GM12878 (cell line): Measurements from ENCODE around the gene JMJD7. TPM values are rescaled to one million over a fixed set of nuclear protein-coding genes. Genes with fewer than 3 reads are reported as not detected.

ENCODE experiments used
- ATAC-seq: fragments of 200-7000 bp; cut with Tn5 transposase; 3 replicates; pipeline ENCODE4 v1.9.1; 2020; ENCODE audit warnings: mild to moderate bottlenecking, moderate library complexity
- BruUV-seq: library from RNA; stranded (reverse); fragments of 400-500 nt; replicated peaks from 2 replicates; lab custom pipeline; 2021; lab: Mats Ljungman, UMichigan
- CTCF ChIA-PET: fragments of 300-600 bp; sonication (Branson Sonifier 250); formaldehyde crosslinking; extraction: SDS; loops from one replicate; lab custom pipeline; 2021; ENCODE audit warnings: inconsistent platforms; lab: Yijun Ruan, JAX
- POLR2A ChIA-PET: fragments of 350-600 bp; formaldehyde crosslinking; extraction: SDS; loops from one replicate; lab custom pipeline; 2021; ENCODE audit warnings: inconsistent platforms; lab: Charles Lee
- RAD21 ChIA-PET: fragments of 300-600 bp; sonication (Branson Sonifier 250); formaldehyde crosslinking; loops from one replicate; lab custom pipeline; 2023; ENCODE audit warnings: antibody characterized with exemption; ENCODE audit not compliant: unreplicated experiment; lab: Charles Lee
- SMC1A ChIA-PET: fragments of 300-600 bp; sonication (Branson Sonifier 250); formaldehyde crosslinking; loops from one replicate; lab custom pipeline; 2023; ENCODE audit not compliant: unreplicated experiment, uncharacterized antibody; lab: Charles Lee
- DNase-seq: peaks from one replicate; pipeline ENCODE4 v3.0.0-alpha.2; 2011; ENCODE audit warnings: low read depth, low spot score
- FAIRE-seq: peaks from 3 replicates; lab custom pipeline; 2011; peaks lifted over from hg19 to GRCh38; lab: Jason Lieb, UNC
- H2AFZ ChIP-seq: 2 replicates; pipeline ENCODE4 v1.6.0; 2011; ENCODE audit warnings: low read depth, low read length, control low read depth; ENCODE audit not compliant: control insufficient read depth
- H3K27ac ChIP-seq: 2 replicates; pipeline ENCODE4 v1.5.1; 2011; ENCODE audit warnings: control low read depth; ENCODE audit not compliant: control insufficient read depth, insufficient read depth
- H3K27me3 ChIP-seq, 2 experiments: replicated peaks in 1 of 2; 2 replicates each; pipeline versions ENCODE4 v1.6.0 to v1.6.1; 2011; ENCODE audit warnings: low read length in 1 of 2; ENCODE audit not compliant: control insufficient read depth in 2 of 2, insufficient read depth in 2 of 2
- H3K36me3 ChIP-seq, 2 experiments: 2 replicates each; pipeline ENCODE4 v1.5.1; 2011; ENCODE audit warnings: low read length in 1 of 2; ENCODE audit not compliant: control insufficient read depth in 2 of 2, insufficient read depth in 2 of 2
- H3K4me1 ChIP-seq: 2 replicates; pipeline ENCODE4 v1.6.1; 2011; ENCODE audit warnings: mild to moderate bottlenecking, low read length, moderate library complexity, mixed read lengths; ENCODE audit not compliant: control insufficient read depth, insufficient read depth
- H3K4me2 ChIP-seq: 2 replicates; pipeline ENCODE4 v1.6.0; 2011; ENCODE audit warnings: control low read depth; ENCODE audit not compliant: control insufficient read depth, insufficient read depth
- H3K4me3 ChIP-seq: fragments of 200-600 bp; sonication (generic); 2 replicates; pipeline ENCODE4 v1.5.1; 2016
- H3K79me2 ChIP-seq: 2 replicates; pipeline ENCODE4 v1.6.0; 2011; ENCODE audit warnings: low read length; ENCODE audit not compliant: control insufficient read depth, insufficient read depth
- H3K9ac ChIP-seq: 2 replicates; pipeline ENCODE4 v1.8.0; 2011; ENCODE audit warnings: low read length, control low read depth, mixed read lengths; ENCODE audit not compliant: control insufficient read depth, insufficient read depth
- H3K9me3 ChIP-seq: replicated peaks from 3 replicates; pipeline ENCODE4 v1.5.1; 2011; ENCODE audit warnings: mild to moderate bottlenecking, low read length; ENCODE audit not compliant: control insufficient read depth, insufficient read depth
- H4K20me1 ChIP-seq: 2 replicates; pipeline ENCODE4 v1.6.0; 2011; ENCODE audit not compliant: control insufficient read depth, insufficient read depth
- CBX5 ChIP-seq: sonication (generic); IDR thresholded peaks from 2 replicates; pipeline ENCODE4 v1.6.1; 2016; ENCODE audit warnings: low read depth, moderate library complexity, mild to moderate bottlenecking, inconsistent platforms
- PAX5 ChIP-seq: IDR thresholded peaks from 2 replicates; pipeline ENCODE4 v1.6.1; 2011; ENCODE audit warnings: low read depth, low read length, borderline replicate concordance
- SMC3 ChIP-seq: IDR thresholded peaks from 2 replicates; pipeline ENCODE4 v1.6.1; 2011; ENCODE audit warnings: low read length, improper control_type of control experiment, borderline replicate concordance
- WGBS: methylation state at CpG from one replicate; pipeline ENCODE4 v1.1.6; 2016; ENCODE audit warnings: low lambda C conversion rate; ENCODE audit not compliant: insufficient replicate concordance, insufficient coverage; ENCODE audit errors: missing lambda C conversion rate; 5-methylcytosine and 5-hydroxymethylcytosine counted together
- in situ Hi-C: fragments of 300-500 bp; cut with MboI; formaldehyde crosslinking; loops from 9 replicates; pipeline ENCODE4 v1.14.3; 2018; ENCODE audit warnings: mixed read lengths
- intact Hi-C: fragments of 100-400 bp; cut with micrococcal nuclease; formaldehyde crosslinking; loops from one replicate; pipeline ENCODE4 v1.14.2; 2022; ENCODE audit not compliant: unreplicated experiment
- polyA plus RNA-seq, 11 experiments: library from polyadenylated mRNA; depleted of rRNA in 4 of 11; unstranded in 6 of 11; stranded (reverse) in 5 of 11; fragments of >200 nt; fragmentation: Nextera tagmentation in 4 of 11; fragmentation: Illumina TruSeq in 1 of 11; extraction: Ambion mirVana in 4 of 11; extraction: Trizol in 1 of 11; gene quantifications; 1 replicate in 1 of 11; 2 replicates in 10 of 11; pipeline versions ENCODE4 v1.2.1 to v1.2.3, GENCODE V29; 2011 to 2016; ENCODE audit warnings: inconsistent platforms in 2 of 11, missing spikeins in 2 of 11, low read depth in 1 of 11
- total RNA-seq, 4 experiments: library from RNA; depleted of rRNA in 3 of 4; stranded (reverse); fragments of >200 nt in 3 of 4; fragmentation: Illumina TruSeq in 1 of 4; extraction: Trizol in 1 of 4; gene quantifications; 2 replicates each; pipeline versions ENCODE4 v1.2.1 to v1.2.3, GENCODE V29; 2013 to 2021
- TF ChIP-seq, protein P1 (sequence below): fragments of 450-650 bp; conservative IDR thresholded peaks from 2 replicates; pipeline ENCODE4 v1.6.1; 2017; ENCODE audit warnings: mild to moderate bottlenecking, moderate library complexity
- TF ChIP-seq, protein P2 (sequence below), 3 experiments: IDR thresholded peaks in 2 of 3; conservative IDR thresholded peaks in 1 of 3; 2 replicates each; pipeline ENCODE4 v1.5.1; 2011; ENCODE audit warnings: low read depth in 3 of 3, low read length in 3 of 3, mild to moderate bottlenecking in 3 of 3, control low read depth in 2 of 3, moderate library complexity in 2 of 3, inconsistent platforms in 1 of 3, mixed read lengths in 1 of 3; ENCODE audit not compliant: control insufficient read depth in 2 of 3, insufficient read depth in 1 of 3; ENCODE audit errors: extremely low read depth in 1 of 3

Gene JMJD7
- total and polyA plus RNA-seq, 10 of the 15 experiments (the other 5 are each of a cell fraction or from before 2014, with no cell fraction given): 0.79 to 12.2 (median 6.5) TPM

DNA sequence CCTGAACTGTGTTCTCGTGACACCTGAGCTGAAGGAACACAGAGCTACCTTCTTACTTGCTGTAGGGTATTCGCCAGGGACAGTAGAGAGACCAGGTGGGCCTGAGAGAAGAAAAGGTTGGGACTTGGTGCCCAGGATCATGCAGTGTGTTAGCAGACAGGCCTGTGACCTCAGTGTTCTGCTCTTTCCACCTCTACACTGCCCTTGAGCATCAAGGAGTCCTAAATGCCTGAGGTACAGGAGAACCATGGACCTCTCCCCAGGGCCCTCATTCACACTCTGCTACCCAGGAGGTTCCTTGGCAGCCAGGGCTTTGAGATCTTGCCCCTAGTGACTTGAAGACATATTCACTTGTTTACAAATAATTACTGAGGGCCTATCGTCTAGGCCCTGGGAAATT, 22.2 kb upstream of the JMJD7 start (continued):
- TF ChIP-seq, protein P1, sequence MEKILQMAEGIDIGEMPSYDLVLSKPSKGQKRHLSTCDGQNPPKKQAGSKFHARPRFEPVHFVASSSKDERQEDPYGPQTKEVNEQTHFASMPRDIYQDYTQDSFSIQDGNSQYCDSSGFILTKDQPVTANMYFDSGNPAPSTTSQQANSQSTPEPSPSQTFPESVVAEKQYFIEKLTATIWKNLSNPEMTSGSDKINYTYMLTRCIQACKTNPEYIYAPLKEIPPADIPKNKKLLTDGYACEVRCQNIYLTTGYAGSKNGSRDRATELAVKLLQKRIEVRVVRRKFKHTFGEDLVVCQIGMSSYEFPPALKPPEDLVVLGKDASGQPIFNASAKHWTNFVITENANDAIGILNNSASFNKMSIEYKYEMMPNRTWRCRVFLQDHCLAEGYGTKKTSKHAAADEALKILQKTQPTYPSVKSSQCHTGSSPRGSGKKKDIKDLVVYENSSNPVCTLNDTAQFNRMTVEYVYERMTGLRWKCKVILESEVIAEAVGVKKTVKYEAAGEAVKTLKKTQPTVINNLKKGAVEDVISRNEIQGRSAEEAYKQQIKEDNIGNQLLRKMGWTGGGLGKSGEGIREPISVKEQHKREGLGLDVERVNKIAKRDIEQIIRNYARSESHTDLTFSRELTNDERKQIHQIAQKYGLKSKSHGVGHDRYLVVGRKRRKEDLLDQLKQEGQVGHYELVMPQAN: no peak
- TF ChIP-seq PAX5: no peak

DNA sequence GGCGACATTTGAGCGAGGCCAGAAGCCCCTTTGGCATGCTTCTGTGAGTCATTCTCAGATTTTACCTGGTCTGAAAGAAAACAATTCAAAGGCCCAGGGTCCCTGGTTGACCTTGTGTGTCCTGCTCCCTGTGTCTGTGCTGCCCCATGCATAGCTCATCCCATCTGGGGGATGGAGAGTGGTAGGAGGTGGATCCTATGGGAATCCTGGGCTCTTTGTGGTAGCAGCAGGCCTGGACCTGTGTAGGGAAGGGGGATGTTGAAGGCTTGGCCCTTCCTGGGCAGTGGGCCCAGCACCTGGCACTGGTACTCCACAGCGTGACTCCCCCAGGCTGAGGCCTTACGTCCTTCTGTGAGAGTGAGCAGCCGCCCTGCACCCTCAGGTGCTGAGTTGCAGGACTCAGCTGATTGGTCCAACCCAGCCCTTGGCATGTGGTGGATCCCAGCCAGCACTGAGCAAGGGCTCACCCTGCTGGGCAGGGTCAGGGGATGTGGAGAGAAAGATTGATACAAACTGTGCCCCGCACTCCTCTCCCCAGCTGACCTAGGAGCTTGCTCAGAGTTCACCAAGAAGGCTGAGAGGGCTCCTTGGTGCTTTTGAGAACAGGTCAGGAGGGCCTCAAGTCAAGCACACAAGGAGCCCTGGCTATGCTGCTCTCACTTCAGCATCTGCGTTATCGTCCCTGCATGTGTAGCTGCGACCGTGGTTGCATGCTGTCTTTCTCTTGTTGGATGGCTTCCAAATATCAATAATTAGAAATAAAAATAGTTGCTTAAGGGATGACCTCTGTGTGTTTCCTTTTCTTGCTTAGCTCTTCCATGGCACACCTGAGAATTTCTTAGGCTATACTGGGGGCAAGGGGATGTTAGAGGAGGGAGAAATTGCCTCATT, 21.4 kb upstream of the JMJD7 start:
- H3K27ac ChIP-seq: no peak overlapping the region
- H3K79me2 ChIP-seq: no peaks in the 10 kb centered on the region
- over 99% methylated on average over 10 of the region's 10 CpGs for WGBS
- RAD21 ChIA-PET: interaction anchor here (12.6 kb wide), 1 partner anchor 32 kb away, joined by 305 read pairs; the partner anchor contains the start of gene MAPKBP1
- no peak overlapping the region for H3K4me3 ChIP-seq
- no peaks in the 10 kb centered on the region for H4K20me1 ChIP-seq
- in situ Hi-C loops: no loop called here
- SMC1A ChIA-PET: interaction anchor here (8.3 kb wide), 1 partner anchor 32 kb away, joined by 268 read pairs; the partner anchor contains the start of gene MAPKBP1
- no peak overlapping the region for H3K9ac ChIP-seq
- CTCF ChIA-PET: interaction anchor here (1.1 to 3.6 kb wide), 4 partner anchors 27 to 49 kb away, joined by 4 to 34 read pairs (median 4); partner anchors contain the start of gene MAPKBP1
- H3K27me3 ChIP-seq: no peaks in the 10 kb centered on the region
- FAIRE-seq: no peak
- peak; percentile 40; the same call in 1 of the 3 replicates for ATAC-seq
- POLR2A ChIA-PET: no interaction called here
- no peak overlapping the region for H3K4me2 ChIP-seq
- intact Hi-C loops: no loop called here
- DNase-seq: no peak
- TF ChIP-seq, protein P2, sequence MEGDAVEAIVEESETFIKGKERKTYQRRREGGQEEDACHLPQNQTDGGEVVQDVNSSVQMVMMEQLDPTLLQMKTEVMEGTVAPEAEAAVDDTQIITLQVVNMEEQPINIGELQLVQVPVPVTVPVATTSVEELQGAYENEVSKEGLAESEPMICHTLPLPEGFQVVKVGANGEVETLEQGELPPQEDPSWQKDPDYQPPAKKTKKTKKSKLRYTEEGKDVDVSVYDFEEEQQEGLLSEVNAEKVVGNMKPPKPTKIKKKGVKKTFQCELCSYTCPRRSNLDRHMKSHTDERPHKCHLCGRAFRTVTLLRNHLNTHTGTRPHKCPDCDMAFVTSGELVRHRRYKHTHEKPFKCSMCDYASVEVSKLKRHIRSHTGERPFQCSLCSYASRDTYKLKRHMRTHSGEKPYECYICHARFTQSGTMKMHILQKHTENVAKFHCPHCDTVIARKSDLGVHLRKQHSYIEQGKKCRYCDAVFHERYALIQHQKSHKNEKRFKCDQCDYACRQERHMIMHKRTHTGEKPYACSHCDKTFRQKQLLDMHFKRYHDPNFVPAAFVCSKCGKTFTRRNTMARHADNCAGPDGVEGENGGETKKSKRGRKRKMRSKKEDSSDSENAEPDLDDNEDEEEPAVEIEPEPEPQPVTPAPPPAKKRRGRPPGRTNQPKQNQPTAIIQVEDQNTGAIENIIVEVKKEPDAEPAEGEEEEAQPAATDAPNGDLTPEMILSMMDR (IDR thresholded peaks at IDR 0.05 in 2 of 3, conservative IDR thresholded peaks at IDR 0.05 in 1 of 3; ENCODE audit: control insufficient read depth in 2 of 3, extremely low read depth in 1 of 3, insufficient read depth in 1 of 3, low read depth in 3 of 3, low read length in 3 of 3): peak in 2 of 3 experiments; percentile 7 to 17; a peak in 2 of 6 replicates
- TF ChIP-seq CBX5: no peak
- TF ChIP-seq SMC3: peak; percentile 4; the same call in 1 of the 2 replicates
- BruUV-seq: no TSS peak
- H2AFZ ChIP-seq: no peak overlapping the region
- no peaks in the 10 kb centered on the region; the same call in 2 of the 3 replicates for H3K9me3 ChIP-seq
- H3K4me1 ChIP-seq: no peaks in the 10 kb centered on the region
- peaks cover 0 to 4% of the 10 kb centered on the region in 2 experiments; a peak in 3 of 4 replicates for H3K36me3 ChIP-seq
